Skeletal muscle satellite cell (primary cell): Measurements from ENCODE around the gene ERICH6B.

Source experiments
- H3K27me3 ChIP-seq: 2 replicates; pipeline ENCODE4 v1.7.0; 2013; ENCODE audit warnings: low read length; ENCODE audit not compliant: control insufficient read depth, insufficient read depth
- H3K36me3 ChIP-seq: 2 replicates; pipeline ENCODE4 v1.7.0; 2013; ENCODE audit warnings: mild to moderate bottlenecking, control low read depth, low read length; ENCODE audit not compliant: insufficient read depth
- H3K4me1 ChIP-seq: 2 replicates; pipeline ENCODE4 v1.7.0; 2013; ENCODE audit warnings: low read length; ENCODE audit not compliant: control insufficient read depth, insufficient read depth
- H3K4me2 ChIP-seq: 2 replicates; pipeline ENCODE4 v1.7.0; 2013; ENCODE audit warnings: mild to moderate bottlenecking, low read length
- H3K4me3 ChIP-seq: 2 replicates; pipeline ENCODE4 v1.7.0; 2013; ENCODE audit warnings: low read length
- H3K9ac ChIP-seq: 2 replicates; pipeline ENCODE4 v1.7.0; 2013; ENCODE audit warnings: mild to moderate bottlenecking, low read depth, low read length, moderate library complexity
- H3K9me3 ChIP-seq: replicated peaks from 2 replicates; pipeline ENCODE4 v1.7.0; 2013; ENCODE audit warnings: mild to moderate bottlenecking, control low read depth, low read length

Gene ERICH6B

DNA sequence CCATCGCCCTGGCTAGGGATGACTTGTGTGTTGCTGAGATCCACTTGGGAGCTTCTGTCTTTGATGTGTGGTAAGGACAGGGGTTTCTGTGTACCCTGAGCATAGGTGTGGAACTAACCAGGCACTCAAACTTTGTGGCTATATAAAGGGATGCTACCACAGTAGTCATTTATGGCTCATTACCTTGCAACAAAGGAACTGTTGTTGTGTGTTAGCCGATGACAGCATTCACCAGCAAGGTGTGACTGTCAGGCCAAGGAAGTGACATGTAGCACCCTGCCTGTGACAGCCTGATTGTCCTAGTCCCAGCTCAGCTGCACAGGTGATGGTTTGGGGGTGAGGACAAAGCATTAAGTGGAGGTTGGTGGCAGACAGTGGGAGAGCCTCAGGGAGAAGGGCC is 77.2 kb downstream of the ERICH6B start:
- H3K9me3 ChIP-seq, result no peaks in the 10 kb centered on the region
- no peaks in the 10 kb centered on the region for H3K27me3 ChIP-seq
- no peak overlapping the region for H3K9ac ChIP-seq
- H3K4me1 ChIP-seq, result peaks cover 5% of the 10 kb centered on the region
- H3K36me3 ChIP-seq, result peaks cover 40% of the 10 kb centered on the region
- H3K4me3 ChIP-seq, result no peak overlapping the region
- H3K4me2 ChIP-seq, result no peak overlapping the region

DNA sequence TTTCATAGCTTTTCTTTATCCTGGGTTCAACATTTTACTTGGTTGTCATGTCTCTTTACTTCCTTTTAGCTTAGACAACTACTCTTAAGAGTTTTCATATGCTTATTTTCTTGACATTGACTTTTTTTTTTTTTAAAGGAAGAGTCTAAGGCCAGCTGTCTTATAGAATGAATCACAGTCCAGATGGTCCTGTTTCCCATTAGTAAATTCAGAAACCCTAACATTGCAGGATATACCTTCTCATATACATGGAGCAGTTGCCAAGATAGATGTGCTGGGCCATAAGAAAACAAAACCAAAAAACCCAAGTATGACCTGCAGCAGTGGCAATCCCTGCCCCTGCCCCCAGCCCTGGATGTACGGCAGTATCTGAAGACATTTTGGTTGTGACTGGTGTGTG is 78.0 kb downstream of the ERICH6B start:
- peaks cover 47% of the 10 kb centered on the region for H3K36me3 ChIP-seq
- H3K9me3 ChIP-seq, result no peaks in the 10 kb centered on the region
- H3K27me3 ChIP-seq, result no peaks in the 10 kb centered on the region
- no peak overlapping the region for H3K4me2 ChIP-seq
- H3K4me1 ChIP-seq, result peaks cover 5% of the 10 kb centered on the region
- H3K9ac ChIP-seq, result no peak overlapping the region
- H3K4me3 ChIP-seq, result no peak overlapping the region

DNA sequence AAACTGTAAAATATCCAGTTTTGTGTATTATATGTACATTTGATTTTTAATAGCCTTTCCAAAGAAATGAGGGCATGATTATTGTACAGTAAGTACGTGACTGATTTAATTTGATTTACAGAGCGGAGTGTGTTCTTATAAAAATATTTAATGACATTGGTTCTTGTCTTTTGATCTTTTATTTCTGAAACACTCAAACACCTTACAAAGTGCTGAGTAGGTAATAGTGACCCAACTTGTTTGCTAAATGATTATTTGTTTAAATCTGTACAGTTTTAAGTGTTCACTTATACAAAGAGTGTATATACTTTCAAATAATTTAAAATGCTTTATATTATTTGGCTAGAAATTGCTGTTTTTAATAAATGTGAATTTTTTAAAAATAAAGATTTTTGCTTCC is 79.3 kb downstream of the ERICH6B start:
- Histone ChIP-seq H3K36me3 (peaks cover 52% of the 10 kb centered on the region), H3K27me3 (no peaks in the 10 kb centered on the region), H3K4me1 (no peaks in the 10 kb centered on the region), H3K9me3 (no peaks in the 10 kb centered on the region), H3K4me2 (no peak overlapping the region), H3K4me3 (no peak overlapping the region), H3K9ac (no peak overlapping the region)

DNA sequence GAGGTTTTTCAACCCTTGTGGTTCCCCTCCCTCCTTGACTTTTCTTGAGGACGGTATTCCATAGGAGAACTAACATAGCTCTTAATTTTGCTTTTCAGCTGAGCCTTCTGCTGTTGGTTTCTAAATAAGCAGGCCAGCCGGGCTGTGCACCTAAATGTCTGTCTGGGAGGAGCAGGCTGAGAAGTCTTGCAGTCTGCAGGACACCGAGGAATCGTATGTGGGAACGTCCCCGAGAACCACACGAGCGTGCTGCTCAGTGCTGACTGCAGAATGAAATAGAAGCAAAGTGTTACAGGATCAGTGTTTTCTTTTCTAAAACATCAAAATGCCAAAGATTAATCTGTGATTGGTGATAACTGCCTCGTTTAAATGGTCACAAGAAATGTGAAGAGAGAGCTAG is 80.9 kb downstream of the ERICH6B start:
- H3K27me3 ChIP-seq, result no peaks in the 10 kb centered on the region
- H3K36me3 ChIP-seq, result peaks cover 68% of the 10 kb centered on the region
- H3K4me2 ChIP-seq, result no peak overlapping the region

GRCh38 chr13:45529758-45530157 is 85.8 kb downstream of the ERICH6B start:
- H3K4me3 ChIP-seq, result no peak overlapping the region
- peaks cover 76% of the 10 kb centered on the region for H3K36me3 ChIP-seq
- H3K9me3 ChIP-seq, result no peaks in the 10 kb centered on the region
- no peaks in the 10 kb centered on the region for H3K27me3 ChIP-seq
- H3K4me1 ChIP-seq, result peaks cover 3% of the 10 kb centered on the region
- H3K9ac ChIP-seq, result no peak overlapping the region
- no peak overlapping the region for H3K4me2 ChIP-seq

More for the DNA sequence above, 80.9 kb downstream of the ERICH6B start:
- Histone ChIP-seq H3K4me3 (no peak overlapping the region), H3K9me3 (no peaks in the 10 kb centered on the region), H3K9ac (no peak overlapping the region), H3K4me1 (no peaks in the 10 kb centered on the region)

DNA sequence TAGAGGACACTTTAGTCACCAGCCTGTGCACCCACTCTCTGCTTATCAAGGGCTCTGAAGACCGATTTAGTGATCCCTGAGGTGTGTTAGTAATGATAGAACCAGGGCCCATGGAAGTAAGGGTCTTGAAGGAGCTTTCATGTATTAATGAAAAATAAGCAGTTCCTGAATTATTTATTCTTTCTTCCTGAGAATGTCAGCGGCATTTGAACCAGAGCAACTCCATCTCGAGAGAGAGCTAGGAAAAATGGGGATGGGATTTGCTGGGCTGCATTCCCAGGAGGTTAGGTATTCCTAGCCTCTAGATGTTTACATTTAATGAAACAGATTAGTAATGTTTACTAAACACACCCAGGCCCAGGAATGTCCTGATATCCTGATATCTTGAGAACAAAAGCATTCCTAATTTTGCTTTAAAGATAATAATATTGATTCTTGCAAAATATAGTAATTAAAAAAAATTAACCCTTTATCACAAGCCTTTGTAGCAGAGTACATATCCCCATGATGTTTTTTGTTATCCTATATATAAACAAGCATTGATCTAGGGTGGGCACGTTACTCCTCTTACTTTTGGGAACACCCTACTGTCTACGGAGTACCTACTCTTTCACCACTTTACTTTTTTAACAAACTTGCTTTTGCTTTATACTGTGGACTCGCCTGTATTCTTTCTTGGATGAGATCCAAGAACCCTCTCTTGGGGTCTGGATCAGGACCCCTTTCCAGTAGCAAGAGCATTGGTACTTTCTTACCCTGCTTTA is 87.7 kb downstream of the ERICH6B start:
- H3K36me3 ChIP-seq, result peaks cover 69% of the 10 kb centered on the region
- H3K9me3 ChIP-seq, result no peaks in the 10 kb centered on the region
- peaks cover 3% of the 10 kb centered on the region for H3K4me1 ChIP-seq
- H3K9ac ChIP-seq, result no peak overlapping the region
- H3K4me2 ChIP-seq, result no peak overlapping the region
- no peaks in the 10 kb centered on the region for H3K27me3 ChIP-seq
- no peak overlapping the region for H3K4me3 ChIP-seq

GRCh38 chr13:45522571-45522970 is 93.0 kb downstream of the ERICH6B start:
- H3K4me3 ChIP-seq, result no peak overlapping the region
- H3K9me3 ChIP-seq, result no peaks in the 10 kb centered on the region
- no peak overlapping the region for H3K9ac ChIP-seq
- H3K27me3 ChIP-seq, result no peaks in the 10 kb centered on the region
- H3K4me1 ChIP-seq, result peaks cover 10% of the 10 kb centered on the region
- H3K36me3 ChIP-seq, result peaks cover 58% of the 10 kb centered on the region
- no peak overlapping the region for H3K4me2 ChIP-seq

DNA sequence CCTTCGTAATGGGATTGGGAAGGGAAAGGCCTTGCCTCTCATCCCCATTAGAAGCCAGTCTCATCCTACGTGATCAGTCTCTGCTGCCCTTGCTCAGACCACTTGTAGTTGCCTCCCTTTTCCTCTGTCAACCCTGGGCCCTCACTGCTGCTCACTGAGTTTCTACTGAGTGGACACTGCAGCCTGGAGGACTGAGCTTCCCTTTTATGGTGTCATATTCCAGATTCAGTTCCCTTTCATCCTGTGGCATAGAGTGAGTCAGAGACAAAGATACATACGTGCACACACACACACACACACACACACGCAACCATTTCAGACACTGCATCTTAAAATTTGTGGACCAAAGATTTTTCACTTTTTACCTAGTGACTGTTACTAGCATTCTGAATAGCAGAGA is 94.2 kb downstream of the ERICH6B start:
- H3K4me1 ChIP-seq, result peaks cover 8% of the 10 kb centered on the region
- no peaks in the 10 kb centered on the region for H3K9me3 ChIP-seq
- no peak overlapping the region for H3K4me2 ChIP-seq
- no peak overlapping the region for H3K9ac ChIP-seq
- no peak overlapping the region for H3K4me3 ChIP-seq
- H3K27me3 ChIP-seq, result no peaks in the 10 kb centered on the region
- peaks cover 50% of the 10 kb centered on the region for H3K36me3 ChIP-seq

- Histone ChIP-seq H3K9ac (no peak overlapping the region), H3K4me2 (no peak overlapping the region), H3K4me1 (peaks cover 8% of the 10 kb centered on the region), H3K4me3 (no peak overlapping the region), H3K27me3 (no peaks in the 10 kb centered on the region), H3K9me3 (no peaks in the 10 kb centered on the region), H3K36me3 (peaks cover 54% of the 10 kb centered on the region)
These were observed 96.0 kb downstream of the ERICH6B start for GRCh38 chr13:45519493-45519892.

DNA sequence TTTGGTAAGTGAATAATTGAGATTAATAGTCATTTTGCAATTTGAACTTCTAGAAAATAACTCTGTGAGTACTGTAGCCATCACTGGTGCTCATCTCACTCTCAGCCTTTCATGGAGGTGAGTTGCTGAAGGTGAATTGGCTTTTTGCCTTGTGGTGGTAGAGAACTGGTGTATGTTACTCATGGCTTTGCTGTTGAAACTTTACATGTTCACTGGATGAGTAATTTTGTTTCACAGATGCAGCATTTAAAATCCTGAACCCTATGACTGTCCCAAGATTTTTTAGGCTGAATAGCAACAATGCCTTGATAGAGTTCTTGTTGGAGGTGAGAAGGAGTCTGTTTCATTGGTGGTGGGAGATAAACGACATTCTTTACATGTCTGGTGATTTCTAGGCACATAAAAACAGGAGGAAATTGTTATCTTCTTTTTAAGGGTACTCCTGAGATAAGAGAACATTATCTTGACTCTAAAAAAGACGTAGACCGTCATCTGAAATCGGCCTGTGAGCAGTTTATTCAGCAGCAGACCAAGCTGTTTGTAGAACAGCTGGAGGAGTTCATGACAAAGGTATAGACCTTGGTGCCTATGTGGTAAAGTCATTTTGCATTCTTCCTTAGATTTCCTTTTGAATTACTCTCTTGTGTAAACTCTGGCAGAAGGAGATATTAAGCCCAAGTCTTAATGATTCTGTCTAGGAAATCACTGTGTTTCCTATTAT is 96.9 kb downstream of the ERICH6B start:
- Histone ChIP-seq H3K9ac (no peak overlapping the region), H3K4me1 (peaks cover 8% of the 10 kb centered on the region), H3K36me3 (peaks cover 50% of the 10 kb centered on the region), H3K4me3 (no peak overlapping the region), H3K27me3 (no peaks in the 10 kb centered on the region), H3K9me3 (no peaks in the 10 kb centered on the region), H3K4me2 (no peak overlapping the region)

- H3K9me3 ChIP-seq, result no peaks in the 10 kb centered on the region
- no peaks in the 10 kb centered on the region for H3K27me3 ChIP-seq
- peaks cover 15% of the 10 kb centered on the region for H3K4me1 ChIP-seq
- peaks cover 63% of the 10 kb centered on the region for H3K36me3 ChIP-seq
- no peak overlapping the region for H3K4me2 ChIP-seq
- H3K9ac ChIP-seq, result no peak overlapping the region
- no peak overlapping the region for H3K4me3 ChIP-seq
These were observed 98.8 kb downstream of the ERICH6B start for GRCh38 chr13:45516757-45517156.

DNA sequence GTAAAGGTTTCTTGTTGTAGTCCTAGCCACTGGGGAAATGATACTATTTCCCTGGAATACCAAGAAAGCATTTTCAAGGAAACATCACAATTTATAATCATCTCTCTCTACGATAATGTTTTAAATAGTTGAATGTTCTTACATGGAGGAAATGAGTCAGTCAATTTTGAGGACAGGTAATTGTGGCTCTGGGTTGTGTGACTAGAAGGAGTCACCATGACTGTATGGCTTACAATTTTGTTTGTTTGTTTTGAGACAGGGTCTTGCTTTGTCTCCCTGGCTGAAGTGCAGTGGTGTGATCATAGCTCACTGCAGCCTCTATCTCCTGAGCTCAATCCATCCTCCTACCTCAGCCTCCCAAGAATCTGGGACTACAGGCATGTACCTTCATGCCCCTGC is 103.4 kb downstream of the ERICH6B start:
- Histone ChIP-seq H3K36me3 (peaks cover 58% of the 10 kb centered on the region), H3K9ac (no peak overlapping the region), H3K4me3 (no peak overlapping the region), H3K4me2 (no peak overlapping the region), H3K27me3 (no peaks in the 10 kb centered on the region), H3K9me3 (no peaks in the 10 kb centered on the region), H3K4me1 (peaks cover 9% of the 10 kb centered on the region)
